ENCODE results near the gene ATP10A. TPM values are rescaled to one million over a fixed set of nuclear protein-coding genes. Genes with fewer than 3 reads are reported as not detected.

The ATP10A gene
- polyA plus RNA-seq, 1 donor (not counting 4 experiments of a cell fraction or from before 2014, with no cell fraction given), result not detected

DNA sequence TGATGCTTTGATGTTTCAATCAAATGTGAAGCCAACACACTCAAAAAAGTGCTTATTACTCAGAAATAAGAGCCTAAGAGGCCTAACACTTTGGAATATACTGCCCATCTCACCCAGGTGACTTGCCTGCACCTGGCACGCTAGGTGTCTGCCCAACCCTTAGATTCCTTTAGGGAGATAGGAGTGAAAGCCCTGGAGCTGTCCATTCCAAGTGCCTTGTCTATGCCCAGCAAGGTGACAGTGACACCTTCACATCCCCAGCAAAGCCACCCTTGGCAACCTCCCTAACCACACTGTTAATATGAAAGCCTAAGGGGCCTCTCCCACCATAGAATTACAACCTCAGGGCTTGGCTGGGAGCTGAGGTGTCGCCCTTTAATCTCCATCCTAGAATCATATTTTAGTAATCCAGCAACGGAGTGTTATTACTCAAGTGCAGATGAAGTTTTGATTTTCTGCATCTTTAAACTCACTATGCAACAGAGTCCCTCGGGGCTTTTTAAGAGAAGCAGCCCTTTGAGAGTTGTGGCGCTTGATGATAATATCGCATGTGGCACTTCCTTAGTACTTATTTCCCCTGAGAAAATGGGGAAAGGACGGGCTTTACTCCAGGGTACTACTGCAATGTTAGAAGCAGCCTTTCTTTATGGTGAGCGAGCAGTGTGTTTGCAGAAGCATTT is 24.8 kb downstream of the ATP10A start:
- H3K4me2 ChIP-seq (ENCODE audit: control insufficient read depth, extremely low read depth, insufficient read depth, low read depth, low read length), result no peak overlapping the region
- no peak for TF ChIP-seq CTCF (optimal IDR thresholded peaks at IDR 0.05 in 1 of 3, IDR thresholded peaks at IDR 0.05 in 1 of 3, conservative IDR thresholded peaks at IDR 0.05 in 1 of 3; ENCODE audit: extremely low read depth in 1 of 3, insufficient read depth in 2 of 3, low read length in 3 of 3)
- TF ChIP-seq EZH2 (IDR thresholded peaks at IDR 0.05; ENCODE audit: low read length), result no peak
- no peak overlapping the region for H3K4me3 ChIP-seq (ENCODE audit: control insufficient read depth in 2 of 3, extremely low read depth in 1 of 3, insufficient read depth in 2 of 3, low read depth in 1 of 3, low read length in 3 of 3)
- no peaks in the 10 kb centered on the region for H4K20me1 ChIP-seq (ENCODE audit: control insufficient read depth, extremely low read depth, insufficient read depth, low read length)
- no peak overlapping the region for H2AFZ ChIP-seq (ENCODE audit: control insufficient read depth, low read length)
- H3K79me2 ChIP-seq (ENCODE audit: control insufficient read depth, insufficient read depth, low read length), result no peaks in the 10 kb centered on the region
- DNase-seq (ENCODE audit: low read depth, low spot score) (no peak), FAIRE-seq (no peak)
- H3K36me3 ChIP-seq (ENCODE audit: control insufficient read depth in 2 of 2, extremely low read depth in 1 of 2, insufficient read depth in 2 of 2, low read length in 2 of 2), result no peaks in the 10 kb centered on the region
- no peaks in the 10 kb centered on the region for H3K9me1 ChIP-seq (ENCODE audit: control insufficient read depth, extremely low read depth, insufficient read depth, low read length)
- H3K27ac ChIP-seq (ENCODE audit: control insufficient read depth, insufficient read depth, low read length), result no peak overlapping the region
- no peaks in the 10 kb centered on the region for H3K4me1 ChIP-seq (ENCODE audit: control insufficient read depth, extremely low read depth, insufficient read depth, low read length)
- no peaks in the 10 kb centered on the region for H3K27me3 ChIP-seq (ENCODE audit: control insufficient read depth, extremely low read depth, insufficient read depth, low read length)
- dilution Hi-C loops (cut with MboI; ENCODE audit: extremely low pct_ligation_motif_present, low sequenced_read_pairs), result no loop called here
- no peak overlapping the region for H3K9ac ChIP-seq (ENCODE audit: control insufficient read depth, extremely low read depth, insufficient read depth, low read length)
- no peaks in the 10 kb centered on the region for H3K9me3 ChIP-seq (ENCODE audit: control insufficient read depth, low read depth, low read length)

GRCh38 chr15:25832158-25832557 is 31.0 kb downstream of the ATP10A start:
- Histone ChIP-seq H3K9ac (ENCODE audit: control insufficient read depth, extremely low read depth, insufficient read depth, low read length) (no peak overlapping the region), H3K36me3 (ENCODE audit: control insufficient read depth in 2 of 2, extremely low read depth in 1 of 2, insufficient read depth in 2 of 2, low read length in 2 of 2) (no peaks in the 10 kb centered on the region), H2AFZ (ENCODE audit: control insufficient read depth, low read length) (no peak overlapping the region), H3K4me1 (ENCODE audit: control insufficient read depth, extremely low read depth, insufficient read depth, low read length) (no peaks in the 10 kb centered on the region), H3K4me3 (ENCODE audit: control insufficient read depth in 2 of 3, extremely low read depth in 1 of 3, insufficient read depth in 2 of 3, low read depth in 1 of 3, low read length in 3 of 3) (no peak overlapping the region), H3K79me2 (ENCODE audit: control insufficient read depth, insufficient read depth, low read length) (no peaks in the 10 kb centered on the region), H3K9me1 (ENCODE audit: control insufficient read depth, extremely low read depth, insufficient read depth, low read length) (no peaks in the 10 kb centered on the region), H3K27ac (ENCODE audit: control insufficient read depth, insufficient read depth, low read length) (no peak overlapping the region), H3K9me3 (ENCODE audit: control insufficient read depth, low read depth, low read length) (no peaks in the 10 kb centered on the region), H3K4me2 (ENCODE audit: control insufficient read depth, extremely low read depth, insufficient read depth, low read depth, low read length) (no peak overlapping the region), H4K20me1 (ENCODE audit: control insufficient read depth, extremely low read depth, insufficient read depth, low read length) (no peaks in the 10 kb centered on the region), H3K27me3 (ENCODE audit: control insufficient read depth, extremely low read depth, insufficient read depth, low read length) (no peaks in the 10 kb centered on the region)
- TF ChIP-seq CTCF (optimal IDR thresholded peaks at IDR 0.05 in 1 of 3, IDR thresholded peaks at IDR 0.05 in 1 of 3, conservative IDR thresholded peaks at IDR 0.05 in 1 of 3; ENCODE audit: extremely low read depth in 1 of 3, insufficient read depth in 2 of 3, low read length in 3 of 3) (no peak), EZH2 (IDR thresholded peaks at IDR 0.05; ENCODE audit: low read length) (no peak)
- FAIRE-seq, result no peak
- dilution Hi-C loops (cut with MboI; ENCODE audit: extremely low pct_ligation_motif_present, low sequenced_read_pairs), result no loop called here
- no peak for DNase-seq (ENCODE audit: low read depth, low spot score)
